Breast epithelium (tissue), 4 donors: ENCODE data around the gene DDX21. TPM values are rescaled to one million over a fixed set of nuclear protein-coding genes. Genes with fewer than 3 reads are reported as not detected.

Experiments used
- DNase-seq, 2 donors: peaks; one replicate each; pipeline ENCODE4 v3.0.0-alpha.2; 2019; ENCODE audit warnings: low spot score in 2 of 2
- H3K27ac ChIP-seq, 2 donors: fragments of 200-600 bp; sonication (generic) in 1 of 2; one replicate each; pipeline ENCODE4 v1.5.1; 2016 to 2019; ENCODE audit warnings: mild to moderate bottlenecking in 1 of 2
- H3K27me3 ChIP-seq, 2 donors: fragments of 200-600 bp; sonication (generic) in 1 of 2; one replicate each; pipeline versions ENCODE4 v1.5.1 to v1.6.0; 2017 to 2019; ENCODE audit warnings: control low read depth in 1 of 2, mild to moderate bottlenecking in 1 of 2
- H3K36me3 ChIP-seq: fragments of 200-600 bp; one replicate; pipeline ENCODE4 v1.5.1; 2019
- H3K4me1 ChIP-seq, 2 donors: fragments of 200-600 bp; sonication (generic); one replicate each; pipeline ENCODE4 v1.5.1; 2016 to 2019; ENCODE audit warnings: control low read depth in 1 of 2
- H3K4me3 ChIP-seq, 3 donors: fragments of 200-600 bp; sonication (generic); 1 replicate in 2 of 3; 2 replicates in 1 of 3; pipeline ENCODE4 v1.5.1; 2016 to 2019; ENCODE audit warnings: mild to moderate bottlenecking in 3 of 3, moderate library complexity in 2 of 3
- H3K9me3 ChIP-seq, 2 donors: fragments of 200-600 bp; sonication (generic) in 1 of 2; one replicate each; pipeline ENCODE4 v1.5.1; 2016 to 2019; ENCODE audit warnings: control low read depth in 1 of 2
- POLR2A ChIP-seq: fragments of 450-650 bp; IDR thresholded peaks from one replicate; pipeline ENCODE4 v1.6.1; 2016; ENCODE audit warnings: antibody characterized with exemption, mild to moderate bottlenecking, moderate library complexity
- POLR2AphosphoS5 ChIP-seq, 3 donors: sonication (generic); formaldehyde crosslinking; IDR thresholded peaks; one replicate each; pipeline ENCODE4 v1.6.1; 2017; ENCODE audit warnings: antibody characterized with exemption in 3 of 3
- intact Hi-C: fragments of 100-400 bp; cut with DNase I; formaldehyde crosslinking; loops from one replicate; pipeline ENCODE4 v1.15.1; 2023; ENCODE audit warnings: low total_unique reads
- total RNA-seq, 3 donors: library from RNA; depleted of rRNA; stranded (reverse); fragments of >200 nt; gene quantifications; one replicate each; pipeline ENCODE4 v1.1.0, GENCODE V29; 2016
- TF ChIP-seq, protein P1 (sequence below), 3 donors: fragments of 450-650 bp; IDR thresholded peaks; one replicate each; pipeline ENCODE4 v1.5.1; 2016 to 2017; ENCODE audit warnings: antibody characterized with exemption in 3 of 3, mild to moderate bottlenecking in 3 of 3, moderate library complexity in 3 of 3

Gene DDX21
- total RNA-seq, 3 donors from 2014 or later = 52.6 to 83.9 (median 66.7) TPM

DNA sequence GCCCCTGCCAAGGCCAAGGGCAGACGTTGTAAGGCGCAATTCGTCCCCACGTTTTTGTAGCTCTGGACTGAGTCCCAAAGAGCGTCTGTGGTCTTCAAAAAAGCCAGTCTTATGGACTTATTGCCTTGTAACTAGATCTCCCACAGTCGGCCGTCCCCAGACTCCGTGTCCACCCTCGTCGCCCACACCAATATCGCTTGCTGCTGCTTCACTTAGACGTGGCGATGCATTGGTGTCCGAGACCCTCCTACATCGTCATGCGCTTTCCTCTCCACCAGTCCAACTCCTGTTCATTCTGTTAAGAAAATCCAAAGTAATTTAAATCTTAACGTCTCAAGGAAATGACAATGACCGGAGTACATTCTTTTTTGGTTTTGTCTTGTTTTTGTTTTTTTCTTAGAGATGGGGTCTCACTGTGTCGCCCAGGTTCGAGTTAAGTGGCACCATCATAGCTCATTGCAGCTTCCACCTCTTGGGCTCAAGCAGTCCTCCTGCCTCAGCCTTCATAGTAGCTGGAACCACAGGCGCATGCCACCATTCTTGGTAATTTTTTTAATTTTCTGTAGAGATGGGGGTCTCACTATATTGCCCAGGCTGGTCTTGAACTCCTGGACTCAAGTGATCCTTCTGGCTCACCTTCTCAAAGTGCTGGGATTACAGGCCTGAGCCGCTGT lies 33.5 kb downstream of the DDX21 start:
- Histone ChIP-seq H3K27ac (peak overlapping the region; percentile 87 to 93), H3K36me3 (no peaks in the 10 kb centered on the region), H3K4me3 (peak overlapping the region; percentile 81 to 97 (median 97)), H3K4me1 (peaks cover 0 to 21% of the 10 kb centered on the region in 2 donors), H3K9me3 (no peaks in the 10 kb centered on the region), H3K27me3 (no peaks in the 10 kb centered on the region)
- TF ChIP-seq, protein P1, sequence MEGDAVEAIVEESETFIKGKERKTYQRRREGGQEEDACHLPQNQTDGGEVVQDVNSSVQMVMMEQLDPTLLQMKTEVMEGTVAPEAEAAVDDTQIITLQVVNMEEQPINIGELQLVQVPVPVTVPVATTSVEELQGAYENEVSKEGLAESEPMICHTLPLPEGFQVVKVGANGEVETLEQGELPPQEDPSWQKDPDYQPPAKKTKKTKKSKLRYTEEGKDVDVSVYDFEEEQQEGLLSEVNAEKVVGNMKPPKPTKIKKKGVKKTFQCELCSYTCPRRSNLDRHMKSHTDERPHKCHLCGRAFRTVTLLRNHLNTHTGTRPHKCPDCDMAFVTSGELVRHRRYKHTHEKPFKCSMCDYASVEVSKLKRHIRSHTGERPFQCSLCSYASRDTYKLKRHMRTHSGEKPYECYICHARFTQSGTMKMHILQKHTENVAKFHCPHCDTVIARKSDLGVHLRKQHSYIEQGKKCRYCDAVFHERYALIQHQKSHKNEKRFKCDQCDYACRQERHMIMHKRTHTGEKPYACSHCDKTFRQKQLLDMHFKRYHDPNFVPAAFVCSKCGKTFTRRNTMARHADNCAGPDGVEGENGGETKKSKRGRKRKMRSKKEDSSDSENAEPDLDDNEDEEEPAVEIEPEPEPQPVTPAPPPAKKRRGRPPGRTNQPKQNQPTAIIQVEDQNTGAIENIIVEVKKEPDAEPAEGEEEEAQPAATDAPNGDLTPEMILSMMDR (IDR thresholded peaks at IDR 0.05) = no peak
- no peak for TF ChIP-seq POLR2A
- TF ChIP-seq POLR2AphosphoS5 (IDR thresholded peaks at IDR 0.05) = no peak
- intact Hi-C loops = no loop called here
- no peak for DNase-seq

DNA sequence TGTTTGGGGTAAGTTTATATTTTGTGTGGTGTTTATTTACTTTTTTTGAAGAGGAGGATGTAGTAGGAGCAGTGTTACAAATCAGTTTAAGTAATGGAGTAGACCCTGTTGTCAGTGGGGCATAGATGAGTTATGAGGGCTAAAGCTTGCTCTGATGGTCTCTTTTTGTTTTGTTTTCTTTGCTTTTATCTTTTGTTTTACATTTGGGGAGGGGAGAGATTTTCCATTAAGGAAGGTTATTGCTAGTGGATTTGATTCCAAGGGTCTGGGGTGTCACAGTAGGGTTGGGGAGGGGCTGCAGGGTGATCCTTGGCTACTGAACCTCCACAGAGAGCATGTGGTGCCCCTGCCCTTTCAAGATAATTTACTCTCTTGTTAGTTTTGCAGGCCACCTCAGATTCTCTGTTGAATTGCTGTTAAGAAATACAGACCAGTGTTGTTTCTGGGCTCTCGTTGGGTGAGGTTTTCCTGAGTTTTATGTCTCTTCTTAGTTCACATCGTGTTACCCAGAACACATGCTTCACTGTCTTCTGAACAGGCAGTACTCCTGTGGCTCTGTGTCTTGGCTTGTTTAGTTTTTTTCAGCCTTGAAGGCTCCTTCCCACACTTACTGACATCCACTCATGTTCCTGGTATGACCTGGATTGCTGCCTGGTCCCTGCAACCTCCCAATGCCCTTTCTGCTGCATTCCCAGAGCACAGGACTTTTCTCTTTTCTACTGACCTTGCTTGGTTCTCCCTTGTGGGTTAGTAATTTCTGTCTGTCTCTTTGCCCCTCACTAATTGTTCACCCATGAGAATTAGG lies 36.9 kb downstream of the DDX21 start:
- no peaks in the 10 kb centered on the region for H3K9me3 ChIP-seq
- peak in 1 of 2 donors; percentile 36 for DNase-seq
- H3K4me3 ChIP-seq = peak overlapping the region in 2 of 3 donors; percentile 7 to 18
- H3K27ac ChIP-seq = peak overlapping the region; percentile 62 to 79
- no peaks in the 10 kb centered on the region for H3K36me3 ChIP-seq
- peaks cover 0 to 17% of the 10 kb centered on the region in 2 donors for H3K4me1 ChIP-seq
- TF ChIP-seq, protein P1 (IDR thresholded peaks at IDR 0.05) = no peak
- TF ChIP-seq POLR2AphosphoS5 (IDR thresholded peaks at IDR 0.05) (peak in 1 of 3 donors; percentile 19), POLR2A (no peak)
- intact Hi-C loops = no loop called here
- H3K27me3 ChIP-seq = no peaks in the 10 kb centered on the region

DNA sequence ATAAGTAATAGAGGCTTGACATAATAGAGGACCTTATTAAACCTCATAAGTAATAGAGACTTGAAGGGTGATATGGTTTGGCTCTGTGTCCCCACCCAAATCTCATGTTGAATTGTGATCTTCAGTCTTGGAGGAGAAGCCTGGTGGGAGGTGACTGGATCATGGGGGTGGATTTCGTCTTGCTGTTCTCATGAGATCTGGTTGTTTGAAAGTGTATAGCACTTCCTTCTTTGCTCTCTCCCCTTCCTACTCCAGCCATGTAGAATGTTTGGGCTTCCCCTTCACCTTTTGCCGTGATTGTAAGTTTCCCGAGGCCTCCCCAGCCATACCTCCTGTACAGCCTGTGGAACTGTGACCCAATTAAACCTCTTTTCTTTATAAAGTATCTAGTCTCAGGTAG lies 41.2 kb downstream of the DDX21 start:
- H3K4me3 ChIP-seq = no peak overlapping the region
- TF ChIP-seq, protein P1 (IDR thresholded peaks at IDR 0.05) = no peak
- no peak for TF ChIP-seq POLR2AphosphoS5 (IDR thresholded peaks at IDR 0.05)
- no peak for TF ChIP-seq POLR2A
- peaks cover 0 to 10% of the 10 kb centered on the region in 2 donors for H3K4me1 ChIP-seq
- intact Hi-C loops = no loop called here
- no peaks in the 10 kb centered on the region for H3K27me3 ChIP-seq
- H3K27ac ChIP-seq = no peak overlapping the region
- H3K9me3 ChIP-seq = no peaks in the 10 kb centered on the region
- DNase-seq = no peak
- no peaks in the 10 kb centered on the region for H3K36me3 ChIP-seq

DNA sequence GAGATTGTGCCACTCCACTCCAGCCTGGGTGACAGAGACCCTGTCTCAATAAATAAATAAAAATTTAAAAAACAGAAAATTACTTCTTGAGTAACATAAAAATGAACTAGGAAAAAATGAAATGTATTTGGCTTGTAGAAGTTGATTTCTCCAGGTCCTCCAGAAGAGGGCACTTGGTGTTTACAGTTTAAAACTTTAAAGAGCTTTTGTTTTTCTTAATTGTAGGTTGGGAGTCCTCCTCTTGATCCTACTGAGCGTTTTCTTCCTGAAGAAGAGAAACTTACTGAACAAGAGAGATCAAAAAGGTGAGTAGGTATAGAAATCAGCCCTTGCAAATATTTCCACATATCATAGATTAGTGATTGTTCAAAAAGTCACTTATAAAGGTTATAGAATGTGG lies 48.9 kb downstream of the DDX21 start:
- DNase-seq = no peak
- TF ChIP-seq, protein P1 (IDR thresholded peaks at IDR 0.05) = peak in 2 of 3 donors; percentile 37 to 55
- no peak for TF ChIP-seq POLR2A
- no peak overlapping the region for H3K27ac ChIP-seq
- H3K27me3 ChIP-seq = no peaks in the 10 kb centered on the region
- H3K4me3 ChIP-seq = no peak overlapping the region
- peaks cover 4% of the 10 kb centered on the region for H3K36me3 ChIP-seq
- H3K9me3 ChIP-seq = no peaks in the 10 kb centered on the region
- intact Hi-C loops = no loop called here
- H3K4me1 ChIP-seq = no peaks in the 10 kb centered on the region
